GM20000 (cell line): ENCODE measurements around the gene ENOX1.

ENCODE experiments used
- DNase-seq: peaks from one replicate; pipeline ENCODE4 v3.0.0; 2012; ENCODE audit warnings: low spot score
- CTCF ChIP-seq: IDR thresholded peaks from 2 replicates; pipeline ENCODE4 v1.5.1; 2012; ENCODE audit warnings: mild to moderate bottlenecking, control low read depth; ENCODE audit errors: extremely low read depth, missing control alignments

ENOX1 gene

GRCh38 chr13:43472980-43473379, 313.8 kb downstream of the ENOX1 start:
- DNase-seq: no peak
- TF ChIP-seq CTCF: no peak

- no peak for TF ChIP-seq CTCF
- no peak for DNase-seq
Measured at GRCh38 chr13:43472339-43472738, 314.4 kb downstream of the ENOX1 start.

- TF ChIP-seq CTCF: no peak
- no peak for DNase-seq
Measured at GRCh38 chr13:43470610-43471009, 316.2 kb downstream of the ENOX1 start.

GRCh38 chr13:43469791-43470190, 317.0 kb downstream of the ENOX1 start:
- DNase-seq: no peak
- no peak for TF ChIP-seq CTCF

- DNase-seq: no peak
- TF ChIP-seq CTCF: no peak
Measured at GRCh38 chr13:43464578-43465264, 322.1 kb downstream of the ENOX1 start.

GRCh38 chr13:43448605-43449336, 338.0 kb downstream of the ENOX1 start:
- no peak for DNase-seq
- no peak for TF ChIP-seq CTCF

- no peak for DNase-seq
- TF ChIP-seq CTCF: no peak
Measured at GRCh38 chr13:43446126-43446525, 340.6 kb downstream of the ENOX1 start.
